H54 (cell line): Measurements from ENCODE around the gene FKBP15.
A peak's percentile ranks its signal among the peaks of the same experiment; 100 is the strongest.
"Not testable (repeated sequence)": the region's sequence is repeated elsewhere in the genome, so short reads cannot be mapped to it uniquely, and the experiment has no call there.

Source experiments
- DNase-seq: peaks from one replicate; pipeline ENCODE4 v3.0.0; 2011; ENCODE audit warnings: low spot score, mixed read lengths; ENCODE audit not compliant: insufficient read length
- FAIRE-seq: peaks from 3 replicates; lab custom pipeline; 2011; peaks lifted over from hg19 to GRCh38; lab: Jason Lieb, UNC
- POLR2A ChIP-seq: IDR thresholded peaks from 2 replicates; pipeline ENCODE4 v1.6.1; 2011; ENCODE audit warnings: low read depth, mild to moderate bottlenecking, low read length

FKBP15 gene, protein sequence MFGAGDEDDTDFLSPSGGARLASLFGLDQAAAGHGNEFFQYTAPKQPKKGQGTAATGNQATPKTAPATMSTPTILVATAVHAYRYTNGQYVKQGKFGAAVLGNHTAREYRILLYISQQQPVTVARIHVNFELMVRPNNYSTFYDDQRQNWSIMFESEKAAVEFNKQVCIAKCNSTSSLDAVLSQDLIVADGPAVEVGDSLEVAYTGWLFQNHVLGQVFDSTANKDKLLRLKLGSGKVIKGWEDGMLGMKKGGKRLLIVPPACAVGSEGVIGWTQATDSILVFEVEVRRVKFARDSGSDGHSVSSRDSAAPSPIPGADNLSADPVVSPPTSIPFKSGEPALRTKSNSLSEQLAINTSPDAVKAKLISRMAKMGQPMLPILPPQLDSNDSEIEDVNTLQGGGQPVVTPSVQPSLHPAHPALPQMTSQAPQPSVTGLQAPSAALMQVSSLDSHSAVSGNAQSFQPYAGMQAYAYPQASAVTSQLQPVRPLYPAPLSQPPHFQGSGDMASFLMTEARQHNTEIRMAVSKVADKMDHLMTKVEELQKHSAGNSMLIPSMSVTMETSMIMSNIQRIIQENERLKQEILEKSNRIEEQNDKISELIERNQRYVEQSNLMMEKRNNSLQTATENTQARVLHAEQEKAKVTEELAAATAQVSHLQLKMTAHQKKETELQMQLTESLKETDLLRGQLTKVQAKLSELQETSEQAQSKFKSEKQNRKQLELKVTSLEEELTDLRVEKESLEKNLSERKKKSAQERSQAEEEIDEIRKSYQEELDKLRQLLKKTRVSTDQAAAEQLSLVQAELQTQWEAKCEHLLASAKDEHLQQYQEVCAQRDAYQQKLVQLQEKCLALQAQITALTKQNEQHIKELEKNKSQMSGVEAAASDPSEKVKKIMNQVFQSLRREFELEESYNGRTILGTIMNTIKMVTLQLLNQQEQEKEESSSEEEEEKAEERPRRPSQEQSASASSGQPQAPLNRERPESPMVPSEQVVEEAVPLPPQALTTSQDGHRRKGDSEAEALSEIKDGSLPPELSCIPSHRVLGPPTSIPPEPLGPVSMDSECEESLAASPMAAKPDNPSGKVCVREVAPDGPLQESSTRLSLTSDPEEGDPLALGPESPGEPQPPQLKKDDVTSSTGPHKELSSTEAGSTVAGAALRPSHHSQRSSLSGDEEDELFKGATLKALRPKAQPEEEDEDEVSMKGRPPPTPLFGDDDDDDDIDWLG

DNA sequence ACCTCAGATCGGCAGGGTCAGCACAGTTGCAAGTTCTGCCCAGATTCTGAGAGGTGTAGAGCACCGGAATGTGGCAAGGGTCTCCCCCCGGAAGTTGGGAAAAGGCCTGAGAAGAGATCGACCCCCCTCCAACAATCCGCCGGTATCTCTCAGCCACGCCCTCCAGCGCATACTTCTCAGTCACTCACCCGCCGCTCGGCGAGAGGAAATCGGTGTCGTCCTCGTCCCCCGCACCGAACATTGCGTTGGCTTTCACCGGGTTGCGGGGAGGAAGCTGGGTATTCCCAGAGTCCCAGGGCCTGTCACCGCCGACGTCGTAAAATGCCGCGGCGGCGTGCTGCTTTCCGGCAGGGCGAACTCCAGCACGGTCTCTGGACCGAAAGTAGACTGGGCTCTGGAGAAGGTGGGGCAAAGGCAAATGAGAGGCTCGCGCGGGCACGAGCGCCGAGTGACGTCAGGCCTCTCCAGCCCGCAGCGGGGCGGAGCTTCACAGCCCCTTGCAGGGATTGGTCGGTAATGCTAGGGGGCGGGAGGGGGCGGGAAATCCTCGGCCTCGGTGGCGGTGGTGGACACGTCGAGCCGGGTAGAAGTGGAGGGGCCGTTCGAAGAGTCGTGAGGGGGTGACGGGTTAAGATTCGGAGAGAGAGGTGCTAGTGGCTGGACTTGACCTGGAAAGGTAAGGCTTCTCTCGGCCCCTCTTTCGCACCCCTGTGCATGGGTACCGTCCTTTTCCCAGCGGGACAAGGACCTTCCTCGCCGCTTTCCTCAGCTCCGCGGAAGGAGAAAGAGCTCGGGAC is at the start of gene FKBP15, which contains the start of gene SLC31A1:
Gene FKBP15 (minus strand): TSS at position 275 of the 797 bp plus-strand sequence. CDS start 34 bp downstream, at position 241.
Gene SLC31A1 (plus strand): TSS at position 542 of the 797 bp plus-strand sequence. CDS start 34,605 bp downstream, outside the sequence.
- DNase-seq (peak; percentile 91), FAIRE-seq (peak; percentile 100)
- peak; percentile 71 for TF ChIP-seq POLR2A

DNA sequence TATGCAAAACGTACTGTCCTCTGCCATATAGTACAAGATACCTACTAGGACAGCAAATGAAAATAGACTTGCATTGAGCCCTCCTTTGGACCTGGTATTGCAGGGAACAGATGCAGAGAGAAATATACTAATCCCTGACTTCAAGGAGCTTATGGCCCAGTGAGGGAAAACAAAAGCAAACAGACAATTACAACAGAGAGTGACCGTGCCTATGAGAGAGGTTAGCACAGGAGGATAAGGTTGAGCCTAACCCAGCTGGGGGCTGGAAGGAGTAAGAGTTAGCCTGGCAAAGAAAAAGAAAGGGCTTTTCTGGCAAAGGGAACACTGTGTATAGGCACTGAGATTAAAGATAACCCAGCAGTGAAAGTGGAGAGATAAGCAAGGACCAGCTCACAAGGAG is 48.8 kb upstream of the FKBP15 start:
- no peak for TF ChIP-seq POLR2A
- no peak for FAIRE-seq
- DNase-seq, result no peak

DNA sequence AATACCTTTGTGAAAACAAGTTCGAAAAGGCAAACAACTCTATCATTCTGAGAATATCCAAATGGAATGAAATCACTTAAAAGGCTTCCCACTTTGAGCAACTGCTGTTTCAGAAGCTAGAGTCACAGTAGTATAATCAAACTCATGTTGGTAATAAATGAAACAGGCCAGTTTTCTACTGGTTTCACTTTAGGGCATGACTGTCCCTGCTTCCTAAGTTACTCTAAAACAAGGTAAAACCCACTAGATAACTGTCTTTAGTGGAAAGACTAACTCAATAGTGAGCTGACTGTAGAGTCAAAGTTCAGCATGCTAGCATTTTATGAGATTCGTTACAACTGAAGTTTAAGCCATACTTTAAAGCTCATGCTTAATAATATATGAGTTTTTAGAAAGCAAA is 48.3 kb upstream of the FKBP15 start:
- FAIRE-seq (no peak), DNase-seq (no peak)
- no peak for TF ChIP-seq POLR2A

- DNase-seq, result no peak
- no peak for FAIRE-seq
- TF ChIP-seq POLR2A, result no peak
Observed at GRCh38 chr9:113267911-113268566, 47.0 kb upstream of the FKBP15 start.

DNA sequence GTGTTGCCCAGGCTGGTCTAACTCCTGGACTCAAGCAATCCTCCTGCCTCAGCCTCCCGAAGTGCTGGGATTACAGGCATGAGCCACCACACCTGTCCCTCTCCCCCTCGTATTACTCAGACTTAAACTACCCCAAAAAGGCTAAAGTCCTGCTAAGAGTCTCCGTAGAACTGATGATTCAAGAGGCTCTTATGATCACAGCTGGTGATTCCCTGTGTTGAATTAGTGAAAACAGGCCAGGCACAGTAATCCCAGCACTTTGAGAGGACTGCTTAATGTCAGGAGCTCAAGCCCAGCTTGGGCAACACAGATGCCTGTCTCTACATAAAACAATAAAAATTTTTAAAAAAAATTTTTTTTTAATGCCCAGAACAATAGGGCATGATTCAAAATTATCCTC is 45.1 kb upstream of the FKBP15 start:
- FAIRE-seq (no peak), DNase-seq (no peak)
- no peak for TF ChIP-seq POLR2A

GRCh38 chr9:113261917-113262671 is 41.0 kb upstream of the FKBP15 start:
- DNase-seq, result no peak
- TF ChIP-seq POLR2A, result no peak
- FAIRE-seq, result peak; percentile 87

GRCh38 chr9:113258282-113258681 is 37.2 kb upstream of the FKBP15 start:
- no peak for FAIRE-seq

GRCh38 chr9:113257863-113258262 is 36.8 kb upstream of the FKBP15 start:
- FAIRE-seq (no peak), DNase-seq (no peak)
- no peak for TF ChIP-seq POLR2A

More at GRCh38 chr9:113258282-113258681, 37.2 kb upstream of the FKBP15 start:
- no peak for TF ChIP-seq POLR2A
- no peak for DNase-seq

GRCh38 chr9:113255438-113255837 is 34.4 kb upstream of the FKBP15 start:
- FAIRE-seq (no peak), DNase-seq (no peak)
- no peak for TF ChIP-seq POLR2A

GRCh38 chr9:113254991-113255390 is 33.9 kb upstream of the FKBP15 start:
- no peak for FAIRE-seq
- no peak for TF ChIP-seq POLR2A
- no peak for DNase-seq

DNA sequence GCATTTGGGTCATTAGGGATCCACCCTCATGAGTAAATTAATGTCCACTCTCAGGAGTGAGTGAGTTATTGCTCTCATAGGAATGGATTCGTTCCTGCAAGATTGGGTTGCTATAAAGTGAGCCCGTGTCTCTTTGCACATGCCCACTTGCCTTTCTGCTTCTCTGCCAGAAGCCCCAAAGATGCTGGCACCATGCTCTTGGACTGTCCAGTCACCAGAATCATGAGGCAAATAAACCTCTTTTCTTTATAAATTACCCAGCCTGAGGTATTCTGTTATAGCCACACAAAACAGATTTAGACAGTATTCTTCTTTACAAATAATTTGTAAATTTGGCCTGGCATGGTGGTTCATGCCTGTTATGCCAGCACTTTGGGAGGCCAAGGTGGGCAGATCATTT is 29.7 kb upstream of the FKBP15 start:
- no peak for TF ChIP-seq POLR2A
- FAIRE-seq (no peak), DNase-seq (no peak)

- not testable (repeated sequence) for FAIRE-seq, DNase-seq
Observed at GRCh38 chr9:113249661-113250060, 28.6 kb upstream of the FKBP15 start.
